ENCODE results near the gene AKAP12. TPM values are rescaled to one million over a fixed set of nuclear protein-coding genes. Genes with fewer than 3 reads are reported as not detected.

Gene AKAP12
- total RNA-seq, 1 donor from 2014 or later, result 0.69 TPM

DNA sequence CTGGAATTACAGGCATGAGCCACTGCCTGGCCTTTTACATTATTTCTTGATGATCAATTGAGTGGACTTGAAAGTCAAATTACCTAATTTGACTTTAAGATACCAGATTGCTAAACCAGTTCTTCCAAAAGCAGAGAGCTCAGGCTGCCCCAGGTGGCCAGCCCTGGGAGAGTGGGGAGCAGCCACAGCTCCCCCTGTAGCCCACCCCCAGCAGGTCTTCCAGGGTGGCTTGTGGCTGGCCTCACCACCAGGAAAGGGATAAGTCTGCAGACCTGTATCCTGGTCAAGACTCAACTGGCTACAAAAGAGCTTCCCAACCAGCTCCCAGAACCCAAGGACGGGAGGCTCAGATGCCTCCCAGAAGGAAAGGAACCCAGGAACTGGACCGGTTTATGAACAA, 23.8 kb upstream of the AKAP12 start:
- H3K9me3 Mint-ChIP-seq, result peaks cover 10% of the 10 kb centered on the region
- H3K36me3 Mint-ChIP-seq (ENCODE audit: low read depth), result no peaks in the 10 kb centered on the region
- no peak overlapping the region for H3K27ac Mint-ChIP-seq
- no peak for TF ChIP-seq CTCF (IDR thresholded peaks at IDR 0.05)
- ATAC-seq (ENCODE audit: low read depth) (no peak), DNase-seq (no peak)
- no peaks in the 10 kb centered on the region for H3K27me3 Mint-ChIP-seq
- no peaks in the 10 kb centered on the region for H3K4me1 Mint-ChIP-seq
- ChIA-PET POLR2A (no interaction called here), CTCF (no interaction called here)
- H3K4me3 Mint-ChIP-seq, result no peak overlapping the region
- intact Hi-C loops (cut with micrococcal nuclease), result no loop called here

- no peaks in the 10 kb centered on the region for H3K36me3 Mint-ChIP-seq (ENCODE audit: low read depth)
- POLR2A ChIA-PET, result no interaction called here
- TF ChIP-seq CTCF (IDR thresholded peaks at IDR 0.05), result no peak
- no peak overlapping the region for H3K4me3 Mint-ChIP-seq
- DNase-seq (no peak), ATAC-seq (ENCODE audit: low read depth) (no peak)
- peaks cover 5% of the 10 kb centered on the region for H3K9me3 Mint-ChIP-seq
- no peak overlapping the region for H3K27ac Mint-ChIP-seq
- intact Hi-C loops (cut with micrococcal nuclease), result no loop called here
- H3K27me3 Mint-ChIP-seq, result no peaks in the 10 kb centered on the region
- H3K4me1 Mint-ChIP-seq, result no peaks in the 10 kb centered on the region
- CTCF ChIA-PET, result no interaction called here
Measured at GRCh38 chr6:151216804-151217203, 23.0 kb upstream of the AKAP12 start.

GRCh38 chr6:151219192-151219591, 20.6 kb upstream of the AKAP12 start:
- ChIA-PET POLR2A (no interaction called here), CTCF (no interaction called here)
- ATAC-seq (ENCODE audit: low read depth) (no peak), DNase-seq (no peak)
- TF ChIP-seq CTCF (IDR thresholded peaks at IDR 0.05), result no peak
- Mint-ChIP-seq H3K4me1 (no peaks in the 10 kb centered on the region), H3K27ac (no peak overlapping the region), H3K4me3 (no peak overlapping the region), H3K36me3 (ENCODE audit: low read depth) (no peaks in the 10 kb centered on the region), H3K27me3 (no peaks in the 10 kb centered on the region), H3K9me3 (no peaks in the 10 kb centered on the region)
- intact Hi-C loops (cut with micrococcal nuclease), result no loop called here

GRCh38 chr6:151224076-151224475, 15.7 kb upstream of the AKAP12 start:
- H3K9me3 Mint-ChIP-seq, result no peaks in the 10 kb centered on the region
- intact Hi-C loops (cut with micrococcal nuclease), result no loop called here

GRCh38 chr6:151225919-151226318, 13.8 kb upstream of the AKAP12 start:
- ATAC-seq (ENCODE audit: low read depth) (no peak), DNase-seq (no peak)
- Mint-ChIP-seq H3K4me1 (no peaks in the 10 kb centered on the region), H3K27me3 (no peaks in the 10 kb centered on the region), H3K27ac (no peak overlapping the region), H3K4me3 (no peak overlapping the region), H3K36me3 (ENCODE audit: low read depth) (no peaks in the 10 kb centered on the region), H3K9me3 (no peaks in the 10 kb centered on the region)
- intact Hi-C loops (cut with micrococcal nuclease), result no loop called here
- ChIA-PET CTCF (no interaction called here), POLR2A (no interaction called here)
- TF ChIP-seq CTCF (IDR thresholded peaks at IDR 0.05), result no peak

More at GRCh38 chr6:151224076-151224475, 15.7 kb upstream of the AKAP12 start:
- no peak overlapping the region for H3K4me3 Mint-ChIP-seq
- ATAC-seq (ENCODE audit: low read depth), result no peak
- H3K27me3 Mint-ChIP-seq, result no peaks in the 10 kb centered on the region
- H3K36me3 Mint-ChIP-seq (ENCODE audit: low read depth), result no peaks in the 10 kb centered on the region
- CTCF ChIA-PET, result no interaction called here
- no peak for TF ChIP-seq CTCF (IDR thresholded peaks at IDR 0.05)
- H3K27ac Mint-ChIP-seq, result no peak overlapping the region
- POLR2A ChIA-PET, result no interaction called here
- DNase-seq, result no peak
- no peaks in the 10 kb centered on the region for H3K4me1 Mint-ChIP-seq

All from activated B cell treated with CpG ODN at 0.5 μM for 24 hours (primary cell).